ENCODE data around the gene SIX5.

Gene SIX5

GRCh38 chr19:45768984-45769782, at the start of gene SIX5:
SIX5 (minus strand) TSS chr19:45769252; CDS start chr19:45768844, 408 bp downstream.
- FAIRE-seq (no peak), DNase-seq (ENCODE audit: insufficient read length, low spot score) (peak; percentile 93)
- no peak for TF ChIP-seq CTCF (IDR thresholded peaks at IDR 0.05; ENCODE audit: insufficient read depth, missing control alignments)

GRCh38 chr19:45817725-45818301, 48.8 kb upstream of the SIX5 start:
- FAIRE-seq (no peak), DNase-seq (ENCODE audit: insufficient read length, low spot score) (no peak)
- no peak for TF ChIP-seq CTCF (IDR thresholded peaks at IDR 0.05; ENCODE audit: insufficient read depth, missing control alignments)

- peak; percentile 87 for TF ChIP-seq CTCF (IDR thresholded peaks at IDR 0.05; ENCODE audit: insufficient read depth, missing control alignments)
- FAIRE-seq (no peak), DNase-seq (ENCODE audit: insufficient read length, low spot score) (peak; percentile 99)
Observed at GRCh38 chr19:45817010-45817724, 48.1 kb upstream of the SIX5 start.

GRCh38 chr19:45816236-45817009, 47.4 kb upstream of the SIX5 start:
- TF ChIP-seq CTCF (IDR thresholded peaks at IDR 0.05; ENCODE audit: insufficient read depth, missing control alignments): no peak
- FAIRE-seq (no peak), DNase-seq (ENCODE audit: insufficient read length, low spot score) (no peak)

- no peak for DNase-seq (ENCODE audit: insufficient read length, low spot score)
- TF ChIP-seq CTCF (IDR thresholded peaks at IDR 0.05; ENCODE audit: insufficient read depth, missing control alignments): no peak
- FAIRE-seq: no peak
Observed at GRCh38 chr19:45815481-45816216, 46.6 kb upstream of the SIX5 start.

GRCh38 chr19:45814851-45815480, 45.9 kb upstream of the SIX5 start, which contains the start of gene RSPH6A:
RSPH6A (minus strand) TSS chr19:45815308; CDS start chr19:45815176, 132 bp downstream.
- no peak for TF ChIP-seq CTCF (IDR thresholded peaks at IDR 0.05; ENCODE audit: insufficient read depth, missing control alignments)
- FAIRE-seq (no peak), DNase-seq (ENCODE audit: insufficient read length, low spot score) (no peak)
